GM18502 (cell line): ENCODE measurements around the gene MYO18A.

Experiments
- ATAC-seq: cut with Tn5 transposase; IDR thresholded peaks from one replicate; pipeline ENCODE4 v1.9.1; 2021; ENCODE audit warnings: mild to moderate bottlenecking; ENCODE audit not compliant: unreplicated experiment, poor library complexity

The MYO18A gene

GRCh38 chr17:29131814-29132682 lies 48.1 kb downstream of the MYO18A start:
- no peak for ATAC-seq

DNA sequence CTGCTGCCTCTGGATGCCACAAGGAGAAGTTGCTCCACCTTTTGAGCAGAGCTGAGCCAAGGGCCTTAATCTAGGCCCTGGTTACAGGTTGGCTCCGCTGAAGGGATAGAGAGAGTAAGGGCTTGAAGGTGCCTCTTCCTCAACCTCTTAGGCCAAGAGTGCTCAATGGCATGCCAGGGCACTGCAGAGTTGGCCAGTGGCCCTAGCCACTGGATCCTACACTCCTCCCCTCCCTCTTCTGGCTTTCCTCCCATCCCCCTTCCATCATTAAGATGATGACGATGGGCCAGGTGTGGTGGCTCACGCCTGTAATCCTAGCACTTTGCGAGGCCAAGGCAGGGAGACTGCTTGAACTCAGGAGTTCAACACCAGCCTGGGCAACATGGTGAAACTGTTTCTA lies 50.5 kb downstream of the MYO18A start:
- ATAC-seq, result no peak

GRCh38 chr17:29127840-29128239 lies 52.4 kb downstream of the MYO18A start:
- no peak for ATAC-seq

DNA sequence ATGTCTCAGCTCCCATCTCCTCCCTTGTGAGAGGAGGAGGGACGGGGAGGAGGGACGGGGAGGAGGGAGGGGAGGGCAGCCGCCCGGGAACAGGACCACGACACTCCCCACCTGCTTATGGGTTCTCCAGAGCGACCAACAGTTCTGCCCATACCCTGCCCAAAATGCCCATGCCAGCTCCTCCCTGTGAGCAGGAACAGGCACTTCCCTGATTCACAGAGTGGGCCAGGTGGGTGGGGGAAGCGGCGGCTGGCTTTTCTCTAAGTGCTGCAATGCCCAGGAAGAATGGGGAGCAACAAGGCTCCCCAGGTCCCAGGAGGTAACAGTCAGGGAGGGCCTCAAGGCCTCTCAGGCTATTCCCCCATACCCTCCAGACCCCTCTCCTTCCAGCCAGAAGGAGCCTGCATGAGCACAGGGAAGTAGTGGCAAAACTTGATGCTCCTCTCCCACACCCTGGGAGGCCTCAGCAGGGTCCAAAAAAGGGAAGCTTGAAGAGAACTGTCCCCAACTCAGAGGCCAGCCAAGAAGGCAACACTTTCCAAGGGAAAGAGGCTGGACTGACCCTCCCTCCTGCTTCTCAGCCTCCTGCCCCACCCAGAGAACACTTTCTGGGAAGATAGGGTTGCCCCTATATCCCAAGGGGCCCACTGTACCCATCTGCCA lies 53.8 kb downstream of the MYO18A start:
- no peak for ATAC-seq

DNA sequence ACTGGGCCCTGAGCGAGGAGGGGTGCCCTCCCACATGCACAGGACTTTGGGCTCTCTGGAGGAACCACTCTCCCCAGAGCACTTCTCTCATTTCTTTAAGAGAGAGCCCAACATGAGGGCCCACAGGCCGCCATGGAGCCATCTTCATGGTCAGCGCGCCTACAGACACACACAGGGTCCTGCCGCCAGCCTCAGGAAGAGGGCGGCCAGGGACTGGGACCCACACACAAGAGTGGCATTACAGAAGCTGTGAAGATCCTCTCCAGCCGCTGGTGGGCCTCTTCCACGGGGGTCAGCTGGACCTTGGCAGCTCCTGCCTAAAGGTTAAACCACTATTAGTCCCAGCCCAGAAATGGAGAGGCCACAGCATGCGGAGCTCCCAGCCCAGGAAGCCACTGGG lies 54.5 kb downstream of the MYO18A start:
- ATAC-seq, result no peak

- no peak for ATAC-seq
These were observed 55.3 kb downstream of the MYO18A start for GRCh38 chr17:29124925-29125273.

DNA sequence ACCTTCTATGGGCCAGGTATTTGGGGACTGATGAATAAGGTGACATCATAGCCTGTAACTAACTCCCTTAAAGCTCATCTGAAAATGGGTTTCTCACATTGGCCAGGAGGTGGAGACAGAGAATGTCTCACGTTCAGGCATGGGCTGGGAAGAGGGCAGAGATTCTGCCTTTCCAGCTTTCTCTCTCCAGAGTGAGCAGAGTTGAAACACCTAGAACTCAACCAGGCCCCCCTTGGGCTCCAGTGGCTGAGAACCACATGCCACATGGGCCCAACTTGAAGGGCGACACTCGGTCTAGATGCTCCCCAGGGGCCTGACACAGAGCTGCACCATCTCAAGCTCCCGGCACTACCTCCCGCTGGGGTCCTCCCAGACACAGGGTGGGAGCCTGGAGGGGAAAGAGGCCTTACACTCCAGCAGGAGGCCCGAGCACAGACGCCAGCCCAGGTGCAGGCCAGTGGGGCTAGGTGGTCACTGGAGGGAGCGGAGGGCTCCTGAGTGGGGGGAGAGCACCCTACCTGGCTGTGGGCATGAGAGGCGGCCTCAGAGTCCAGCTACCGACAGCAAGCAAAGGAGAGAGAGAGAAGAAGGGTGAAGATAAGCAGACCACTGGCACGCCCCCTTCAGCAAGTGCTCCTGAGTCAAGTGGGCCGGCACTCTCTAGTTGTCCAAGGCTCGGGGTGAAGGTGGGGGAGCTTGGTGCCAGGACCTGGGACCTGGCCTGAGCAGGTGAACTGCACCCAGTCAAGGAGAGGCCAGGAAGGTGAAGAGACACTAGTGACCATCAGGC lies 55.9 kb downstream of the MYO18A start:
- peak; percentile 52 for ATAC-seq

GRCh38 chr17:29123111-29123510 lies 57.1 kb downstream of the MYO18A start:
- ATAC-seq, result no peak

DNA sequence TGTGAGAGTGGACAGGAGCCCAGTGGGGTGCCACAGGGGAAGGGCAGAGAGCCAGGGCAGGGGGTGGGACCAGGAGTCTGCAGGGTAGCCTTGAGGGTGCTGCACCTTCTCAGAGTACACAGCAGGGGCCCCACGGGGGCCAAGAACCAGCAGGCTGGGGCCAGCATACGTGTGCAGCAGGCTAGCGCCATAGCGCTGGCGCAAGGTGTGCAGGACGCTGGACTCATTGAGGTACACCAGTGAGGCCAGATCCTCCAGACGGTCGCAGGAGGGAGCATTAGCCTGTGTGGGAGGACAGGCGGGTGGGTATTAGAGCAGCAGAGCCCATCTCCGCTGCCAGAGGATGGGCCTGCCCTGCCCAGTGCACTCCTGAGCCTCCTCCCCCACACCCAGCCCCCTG lies 58.8 kb downstream of the MYO18A start:
- no peak for ATAC-seq

DNA sequence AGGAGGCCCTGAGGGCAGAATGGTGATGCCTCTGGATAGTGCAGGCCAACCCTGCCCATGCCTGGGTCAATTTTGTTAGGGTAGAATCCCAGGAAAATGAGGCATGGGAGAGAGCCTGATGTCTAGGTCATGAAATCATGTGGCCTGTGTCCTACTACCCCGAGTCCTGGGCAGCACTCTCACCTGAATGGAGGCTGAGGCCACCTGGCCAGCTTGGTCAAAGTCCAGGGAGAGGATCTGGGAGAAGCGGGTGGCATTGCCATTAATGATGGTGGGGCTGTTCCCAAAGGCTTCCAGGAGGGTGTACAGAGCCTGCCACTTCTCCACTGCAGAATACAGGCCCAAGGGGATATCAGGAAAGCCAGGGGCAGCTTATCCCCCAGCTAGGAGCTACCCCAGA lies 59.8 kb downstream of the MYO18A start:
- ATAC-seq, result no peak

DNA sequence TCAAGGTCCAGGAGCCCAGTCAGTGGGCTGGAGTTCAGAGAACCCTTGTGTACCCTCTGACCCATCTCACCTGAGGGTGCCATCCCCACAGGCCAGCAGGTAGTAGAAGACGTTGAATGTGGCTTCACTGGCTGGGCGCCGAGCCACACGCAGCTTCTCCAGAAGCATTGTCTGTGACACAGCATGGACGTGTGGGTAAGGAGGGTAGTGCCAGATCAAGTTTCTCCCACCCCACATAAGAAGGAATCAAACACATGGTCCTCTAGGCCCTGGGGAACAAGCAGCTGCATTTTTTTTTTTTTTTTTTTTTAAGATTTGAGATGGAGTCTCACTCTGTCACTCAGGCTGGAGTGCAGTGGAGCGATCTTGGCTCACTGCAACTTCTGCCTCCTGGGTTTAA lies 60.9 kb downstream of the MYO18A start:
- no peak for ATAC-seq

- no peak for ATAC-seq
These were observed 63.1 kb downstream of the MYO18A start for GRCh38 chr17:29116804-29117753.

DNA sequence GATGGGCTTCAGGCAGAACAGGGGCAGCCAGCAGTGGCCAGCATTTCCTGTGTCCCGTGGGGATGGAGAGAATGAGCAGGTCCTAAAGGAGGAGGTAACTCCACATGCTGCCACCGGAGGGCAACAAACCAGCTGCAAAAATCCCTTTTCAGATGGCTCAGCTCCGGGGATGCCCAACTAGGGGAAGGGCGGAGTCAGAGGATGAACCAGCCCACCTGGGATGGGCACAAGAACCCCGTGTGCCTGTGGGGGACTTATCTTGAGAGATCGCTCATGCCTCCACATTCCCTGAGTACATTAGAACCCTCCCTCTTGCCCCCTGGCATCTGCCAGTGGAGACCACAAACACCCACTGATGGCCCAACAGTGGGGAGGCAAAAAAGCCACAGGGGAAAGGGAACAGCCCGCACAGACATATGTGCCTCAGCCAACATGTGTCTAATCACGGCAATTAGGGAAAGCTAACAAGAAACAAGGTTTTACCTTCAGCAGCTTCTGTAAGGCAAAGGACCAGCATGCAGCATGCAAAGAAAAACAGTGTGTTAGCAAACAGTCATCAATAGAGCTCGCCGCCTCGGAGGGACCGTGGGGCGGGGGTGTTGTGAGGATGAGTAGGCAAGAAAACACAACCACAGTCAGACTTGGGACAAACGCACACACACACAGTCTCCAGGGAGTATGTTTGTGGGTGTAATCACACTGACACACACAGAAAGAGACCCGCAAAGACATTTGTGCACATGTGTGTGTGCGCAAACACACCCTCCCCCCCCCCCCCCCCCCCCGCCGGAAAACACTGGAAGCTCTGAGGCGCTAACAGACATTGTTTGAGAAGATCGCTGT lies 64.0 kb downstream of the MYO18A start:
- no peak for ATAC-seq

DNA sequence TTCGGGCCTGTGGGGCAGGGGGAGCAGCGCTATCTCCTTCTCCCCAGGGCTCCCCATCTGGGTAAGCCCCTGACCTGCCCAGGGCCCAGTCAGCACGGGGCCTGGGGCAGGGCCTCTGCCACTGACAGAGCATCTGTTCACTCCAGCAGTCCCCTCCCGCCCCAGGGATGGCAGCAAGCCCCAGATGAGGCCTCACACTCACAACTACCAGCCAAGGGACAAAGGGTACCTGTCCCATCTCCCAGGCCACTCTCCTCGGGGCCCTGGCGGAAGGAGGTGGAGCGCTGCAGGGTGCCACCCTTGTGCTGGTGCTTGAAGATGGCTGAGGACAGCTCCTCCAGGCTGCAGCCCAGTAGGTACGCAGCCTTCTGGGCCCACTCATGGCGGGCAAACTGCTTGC lies 64.8 kb downstream of the MYO18A start:
- no peak for ATAC-seq

GRCh38 chr17:29114141-29114540 lies 66.1 kb downstream of the MYO18A start:
- ATAC-seq, result no peak

GRCh38 chr17:29113334-29113733 lies 66.9 kb downstream of the MYO18A start:
- ATAC-seq, result no peak

- no peak for ATAC-seq
These were observed 67.4 kb downstream of the MYO18A start for GRCh38 chr17:29112771-29113295.

GRCh38 chr17:29111816-29112499 lies 68.2 kb downstream of the MYO18A start:
- ATAC-seq, result no peak
